H1 (cell line): ENCODE results near the gene FHL1. TPM values are rescaled to one million over a fixed set of nuclear protein-coding genes. Genes with fewer than 3 reads are reported as not detected.

Experiments used
- CTCF ChIA-PET: fragments of 300-600 bp; sonication (Branson Sonifier 250); formaldehyde crosslinking; loops from one replicate; lab custom pipeline; 2021; ENCODE audit not compliant: partially characterized antibody; lab: Charles Lee
- POLR2A ChIA-PET: fragments of 300-600 bp; sonication (Branson Sonifier 250); formaldehyde crosslinking; loops from one replicate; lab custom pipeline; 2021; ENCODE audit warnings: inconsistent platforms; ENCODE audit not compliant: partially characterized antibody; lab: Charles Lee
- DNase-seq, 2 experiments: peaks; one replicate each; pipeline versions ENCODE4 v3.0.0 to v3.0.0-alpha.2; 2010 to 2022; ENCODE audit warnings: low spot score in 2 of 2, low read depth in 1 of 2, mixed read lengths in 1 of 2
- FAIRE-seq: peaks from 2 replicates; lab custom pipeline; 2011; peaks lifted over from hg19 to GRCh38; lab: Jason Lieb, UNC
- H2AFZ ChIP-seq: 2 replicates; pipeline ENCODE4 v1.8.1; 2012; ENCODE audit warnings: low read length, inconsistent platforms
- H2AK5ac ChIP-seq: 2 replicates; pipeline ENCODE4 v1.6.1; 2013; ENCODE audit warnings: low read depth, low read length
- H2BK120ac ChIP-seq: replicated peaks from 2 replicates; pipeline ENCODE3; 2013; ENCODE audit warnings: low read depth, low read length, inconsistent platforms
- H2BK12ac ChIP-seq: 2 replicates; pipeline ENCODE4 v1.6.1; 2013; ENCODE audit warnings: low read depth, low read length
- H2BK15ac ChIP-seq: 2 replicates; pipeline ENCODE4 v1.6.1; 2013; ENCODE audit warnings: low read length
- H2BK20ac ChIP-seq: 2 replicates; pipeline ENCODE4 v1.6.1; 2013; ENCODE audit warnings: low read length
- H2BK5ac ChIP-seq: 2 replicates; pipeline ENCODE4 v1.6.1; 2013; ENCODE audit warnings: low read depth, low read length
- H3K14ac ChIP-seq: 2 replicates; pipeline ENCODE4 v1.6.1; 2013; ENCODE audit warnings: inconsistent platforms; ENCODE audit not compliant: insufficient read length
- H3K18ac ChIP-seq: 2 replicates; pipeline ENCODE4 v1.6.1; 2013; ENCODE audit warnings: low read length; ENCODE audit errors: extremely low read depth
- H3K23ac ChIP-seq: 2 replicates; pipeline ENCODE4 v1.6.1; 2013; ENCODE audit warnings: inconsistent platforms; ENCODE audit not compliant: insufficient read length
- H3K23me2 ChIP-seq: 2 replicates; pipeline ENCODE4 v1.6.1; 2013; ENCODE audit warnings: low read depth, low read length
- H3K27ac ChIP-seq: 2 replicates; pipeline ENCODE4 v1.6.1; 2011; ENCODE audit warnings: low read depth, low read length, inconsistent platforms
- H3K27me3 ChIP-seq, 4 experiments: replicated peaks in 1 of 4; 1 replicate in 1 of 4; 2 replicates in 3 of 4; pipeline versions ENCODE4 v1.6.1 to v1.8.1; 2011 to 2013; ENCODE audit warnings: low read length in 3 of 4, mild to moderate bottlenecking in 3 of 4, inconsistent platforms in 2 of 4, mixed read lengths in 2 of 4, moderate library complexity in 1 of 4; ENCODE audit not compliant: control insufficient read depth in 3 of 4, insufficient read depth in 3 of 4; ENCODE audit errors: extremely low read depth in 1 of 4
- H3K36me3 ChIP-seq, 4 experiments: 2 replicates each; pipeline versions ENCODE4 v1.6.1 to v1.8.1; 2011 to 2013; ENCODE audit warnings: mild to moderate bottlenecking in 4 of 4, low read length in 3 of 4, moderate library complexity in 2 of 4, control low read depth in 1 of 4, inconsistent platforms in 1 of 4; ENCODE audit not compliant: insufficient read depth in 4 of 4, control insufficient read depth in 2 of 4
- H3K4ac ChIP-seq: replicated peaks from 2 replicates; pipeline ENCODE3; 2013; ENCODE audit warnings: low read length, low read depth, mixed read lengths, inconsistent platforms; ENCODE audit not compliant: insufficient read length
- H3K4me1 ChIP-seq, 4 experiments: replicated peaks in 1 of 4; 1 replicate in 1 of 4; 2 replicates in 3 of 4; pipeline versions ENCODE4 v1.6.1 to v1.8.1; 2011 to 2013; ENCODE audit warnings: low read length in 3 of 4, inconsistent platforms in 2 of 4, mixed read lengths in 1 of 4; ENCODE audit not compliant: insufficient read depth in 4 of 4, control insufficient read depth in 3 of 4
- H3K4me2 ChIP-seq, 2 experiments: 2 replicates each; pipeline versions ENCODE4 v1.6.1 to v1.8.1; 2011 to 2013; ENCODE audit warnings: low read depth in 2 of 2, low read length in 2 of 2, control low read depth in 1 of 2, inconsistent platforms in 1 of 2, mild to moderate bottlenecking in 1 of 2; ENCODE audit not compliant: insufficient read depth in 1 of 2
- H3K4me3 ChIP-seq, 4 experiments: fragments of 200-600, 300-600 bp in 1 of 4; sonication (generic), shearing (Covaris generic), sonication (Bioruptor Twin) in 1 of 4; 2 replicates each; pipeline versions ENCODE4 v1.5.1 to v1.8.1; 2011 to 2016; ENCODE audit warnings: low read length in 4 of 4, low read depth in 3 of 4, control low read depth in 2 of 4, inconsistent platforms in 2 of 4, mild to moderate bottlenecking in 2 of 4, mixed read lengths in 1 of 4, moderate library complexity in 1 of 4; ENCODE audit not compliant: insufficient read depth in 2 of 4; ENCODE audit errors: extremely low read depth in 1 of 4
- H3K56ac ChIP-seq: replicated peaks from 2 replicates; pipeline ENCODE3; 2013; ENCODE audit warnings: low read depth, mild to moderate bottlenecking, mixed read lengths, low read length, inconsistent platforms; ENCODE audit not compliant: insufficient read length
- H3K79me1 ChIP-seq: 2 replicates; pipeline ENCODE4 v1.6.1; 2013; ENCODE audit warnings: low read depth, low read length, control low read depth
- H3K79me2 ChIP-seq, 2 experiments: 2 replicates each; pipeline versions ENCODE4 v1.6.1 to v1.8.1; 2012 to 2013; ENCODE audit warnings: low read length in 2 of 2, mild to moderate bottlenecking in 2 of 2, inconsistent platforms in 1 of 2; ENCODE audit not compliant: insufficient read depth in 2 of 2, control insufficient read depth in 1 of 2
- H3K9ac ChIP-seq, 4 experiments: replicated peaks in 1 of 4; 1 replicate in 1 of 4; 2 replicates in 3 of 4; pipeline versions ENCODE4 v1.6.1 to v1.8.1; 2011 to 2013; ENCODE audit warnings: low read depth in 3 of 4, low read length in 3 of 4, control low read depth in 2 of 4, mild to moderate bottlenecking in 2 of 4, moderate library complexity in 2 of 4, inconsistent platforms in 1 of 4; ENCODE audit errors: extremely low read depth in 1 of 4
- H3K9me3 ChIP-seq, 2 experiments: 2 replicates each; pipeline versions ENCODE4 v1.6.1 to v1.8.1; 2012 to 2013; ENCODE audit warnings: mild to moderate bottlenecking in 2 of 2, moderate library complexity in 2 of 2, control low read depth in 1 of 2, inconsistent platforms in 1 of 2, low read depth in 1 of 2, low read length in 1 of 2, mixed read lengths in 1 of 2; ENCODE audit not compliant: insufficient read depth in 2 of 2
- H4K20me1 ChIP-seq, 2 experiments: replicated peaks in 1 of 2; 2 replicates each; pipeline versions ENCODE3 to v1.8.1; 2011 to 2013; ENCODE audit warnings: inconsistent platforms in 2 of 2, low read length in 2 of 2, mild to moderate bottlenecking in 1 of 2; ENCODE audit not compliant: insufficient read depth in 2 of 2, control insufficient read depth in 1 of 2
- H4K5ac ChIP-seq: 2 replicates; pipeline ENCODE4 v1.6.1; 2013; ENCODE audit warnings: low read length, low read depth, mixed read lengths, inconsistent platforms; ENCODE audit not compliant: insufficient read length
- H4K8ac ChIP-seq: 2 replicates; pipeline ENCODE4 v1.8.0; 2013; ENCODE audit warnings: mild to moderate bottlenecking, moderate library complexity, low read length, inconsistent platforms; ENCODE audit not compliant: insufficient read depth; ENCODE audit errors: extremely low read depth
- H4K91ac ChIP-seq: replicated peaks from 2 replicates; pipeline ENCODE3; 2013; ENCODE audit warnings: low read length, mixed read lengths, inconsistent platforms; ENCODE audit not compliant: insufficient read length
- CBX8 ChIP-seq: fragments of 300-800, 300-1000 bp; sonication (generic); IDR thresholded peaks from 2 replicates; pipeline ENCODE4 v1.7.1; 2016; ENCODE audit warnings: low read depth, low read length, borderline replicate concordance
- CEBPB ChIP-seq: IDR thresholded peaks from 2 replicates; pipeline ENCODE4 v1.6.1; 2012; ENCODE audit warnings: low read depth, low read length
- CHD1 ChIP-seq: IDR thresholded peaks from 2 replicates; pipeline ENCODE4 v1.6.1; 2012; ENCODE audit warnings: low read depth, low read length, improper control_type of control experiment
- CTBP2 ChIP-seq: IDR thresholded peaks from 2 replicates; pipeline ENCODE4 v1.7.0; 2011; ENCODE audit warnings: borderline replicate concordance, mild to moderate bottlenecking, moderate library complexity, mixed read lengths, low read length; ENCODE audit not compliant: insufficient read depth, insufficient read length
- JUND ChIP-seq: IDR thresholded peaks from 2 replicates; pipeline ENCODE4 v1.6.1; 2011; ENCODE audit warnings: mild to moderate bottlenecking, improper control_type of control experiment, low read length
- KDM5A ChIP-seq: fragments of 200-600 bp; IDR thresholded peaks from 2 replicates; pipeline ENCODE4 v1.7.1; 2012; ENCODE audit warnings: mild to moderate bottlenecking, low read length, inconsistent platforms, mixed read lengths
- SAP30 ChIP-seq: fragments of 300-600 bp; sonication (generic); IDR thresholded peaks from 2 replicates; pipeline ENCODE4 v1.7.1; 2012; ENCODE audit warnings: low read length, moderate library complexity, mild to moderate bottlenecking, inconsistent platforms; ENCODE audit not compliant: insufficient read depth, insufficient replicate concordance
- SP1 ChIP-seq: IDR thresholded peaks from 2 replicates; pipeline ENCODE4 v1.6.1; 2011; ENCODE audit warnings: low read depth, low read length
- SUZ12 ChIP-seq: fragments of 200-600 bp; sonication (generic); IDR thresholded peaks from 2 replicates; pipeline ENCODE4 v1.6.1; 2012; ENCODE audit warnings: mild to moderate bottlenecking, inconsistent platforms, low read length, moderate library complexity, mixed read lengths
- TBP ChIP-seq: IDR thresholded peaks from 2 replicates; pipeline ENCODE4 v1.6.1; 2011; ENCODE audit warnings: low read depth, low read length, improper control_type of control experiment
- TCF12 ChIP-seq: IDR thresholded peaks from 2 replicates; pipeline ENCODE4 v1.6.1; 2011; ENCODE audit warnings: low read depth, mild to moderate bottlenecking, low read length
- WGBS, 2 experiments: shearing (Covaris generic) in 1 of 2; methylation state at CpG; one replicate each; pipeline versions ENCODE4 v1.1.6 to v1.1.7; 2013 to 2015; ENCODE audit warnings: low lambda C conversion rate in 2 of 2, mixed read lengths in 2 of 2, inconsistent platforms in 1 of 2, low coverage in 1 of 2, missing lambda C conversion rate in 1 of 2; ENCODE audit not compliant: insufficient replicate concordance in 2 of 2, insufficient coverage in 1 of 2, insufficient read length in 1 of 2; ENCODE audit errors: extremely low coverage in 1 of 2, missing lambda C conversion rate in 1 of 2; 5-methylcytosine and 5-hydroxymethylcytosine counted together
- polyA plus RNA-seq, 7 experiments: library from polyadenylated mRNA; depleted of rRNA in 3 of 7; stranded (reverse) in 5 of 7; unstranded in 2 of 7; fragments of >200 nt in 5 of 7; fragments of 200-250 nt in 2 of 7; gene quantifications; 1 replicate in 5 of 7; 2 replicates in 1 of 7; 4 replicates in 1 of 7; pipeline versions ENCODE4 v1.2.1 to v1.2.3, GENCODE V29; 2011 to 2013; ENCODE audit warnings: missing spikeins in 2 of 7, mixed read lengths in 2 of 7
- total RNA-seq: library from RNA; stranded (reverse); fragmentation: NEBNext Ultra II Directional; extraction: Animal tissue kit (Norgen Biotek cat#: 25700); gene quantifications from 2 replicates; pipeline ENCODE4 v1.2.1, GENCODE V29; 2021
- TF ChIP-seq, protein P1 (sequence below): IDR thresholded peaks from 2 replicates; pipeline ENCODE4 v1.6.1; 2012; ENCODE audit warnings: inconsistent platforms
- TF ChIP-seq, protein P2 (sequence below): IDR thresholded peaks from 2 replicates; pipeline ENCODE4 v1.6.1; 2012; ENCODE audit warnings: low read length, inconsistent platforms

FHL1 gene
- total and polyA plus RNA-seq, 2 of the 8 experiments (the other 6 are each of a cell fraction or from before 2014, with no cell fraction given) = 45.0 to 56.5 TPM

- no peak overlapping the region for H3K9ac ChIP-seq
- H3K4me3 ChIP-seq = no peak overlapping the region
- H2BK20ac ChIP-seq = no peak overlapping the region
- no peak overlapping the region for H3K18ac ChIP-seq
- WGBS, 2 experiments = 96% methylated on average over 4 of the region's 4 CpGs; no CpG with 5 or more reads in 1 of the 2 experiments
- H2BK12ac ChIP-seq = no peak overlapping the region
- no peak overlapping the region for H4K5ac ChIP-seq
- no peak overlapping the region for H3K14ac ChIP-seq
- H3K27me3 ChIP-seq = no peaks in the 10 kb centered on the region
- FAIRE-seq = no peak
- no peaks in the 10 kb centered on the region for H3K79me1 ChIP-seq
- H2BK120ac ChIP-seq = no peak overlapping the region
- no peak overlapping the region for H3K4ac ChIP-seq
- ChIA-PET POLR2A (no interaction called here), CTCF (interaction anchor here (1.2 kb wide), 1 partner anchor 21 kb away, joined by 3 read pairs; no protein-coding TSS in a partner anchor)
- DNase-seq = no peak
- no peaks in the 10 kb centered on the region for H3K79me2 ChIP-seq
- H2BK15ac ChIP-seq = no peak overlapping the region
- no peaks in the 10 kb centered on the region for H3K23me2 ChIP-seq
- H3K56ac ChIP-seq = no peak overlapping the region
- no peak overlapping the region for H4K91ac ChIP-seq
- H3K27ac ChIP-seq = no peak overlapping the region
- no peak overlapping the region for H3K23ac ChIP-seq
- no peak overlapping the region for H2AFZ ChIP-seq
- no peaks in the 10 kb centered on the region for H3K36me3 ChIP-seq
- H3K9me3 ChIP-seq = no peaks in the 10 kb centered on the region
- H4K8ac ChIP-seq = no peak overlapping the region
- no peak overlapping the region for H2AK5ac ChIP-seq
- H4K20me1 ChIP-seq = no peaks in the 10 kb centered on the region
- no peak overlapping the region for H2BK5ac ChIP-seq
- peaks cover 0 to 2% (median 0%) of the 10 kb centered on the region in 4 experiments; a peak in 1 of 7 replicates for H3K4me1 ChIP-seq
- no peak overlapping the region for H3K4me2 ChIP-seq
- TF ChIP-seq CTBP2 (no peak), KDM5A (no peak), TBP (no peak), CEBPB (no peak), JUND (no peak), SUZ12 (no peak), SAP30 (no peak), CBX8 (no peak), TCF12 (no peak), SP1 (no peak), CHD1 (no peak)
- TF ChIP-seq, protein P1, sequence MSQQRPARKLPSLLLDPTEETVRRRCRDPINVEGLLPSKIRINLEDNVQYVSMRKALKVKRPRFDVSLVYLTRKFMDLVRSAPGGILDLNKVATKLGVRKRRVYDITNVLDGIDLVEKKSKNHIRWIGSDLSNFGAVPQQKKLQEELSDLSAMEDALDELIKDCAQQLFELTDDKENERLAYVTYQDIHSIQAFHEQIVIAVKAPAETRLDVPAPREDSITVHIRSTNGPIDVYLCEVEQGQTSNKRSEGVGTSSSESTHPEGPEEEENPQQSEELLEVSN = no peak
- TF ChIP-seq, protein P2, sequence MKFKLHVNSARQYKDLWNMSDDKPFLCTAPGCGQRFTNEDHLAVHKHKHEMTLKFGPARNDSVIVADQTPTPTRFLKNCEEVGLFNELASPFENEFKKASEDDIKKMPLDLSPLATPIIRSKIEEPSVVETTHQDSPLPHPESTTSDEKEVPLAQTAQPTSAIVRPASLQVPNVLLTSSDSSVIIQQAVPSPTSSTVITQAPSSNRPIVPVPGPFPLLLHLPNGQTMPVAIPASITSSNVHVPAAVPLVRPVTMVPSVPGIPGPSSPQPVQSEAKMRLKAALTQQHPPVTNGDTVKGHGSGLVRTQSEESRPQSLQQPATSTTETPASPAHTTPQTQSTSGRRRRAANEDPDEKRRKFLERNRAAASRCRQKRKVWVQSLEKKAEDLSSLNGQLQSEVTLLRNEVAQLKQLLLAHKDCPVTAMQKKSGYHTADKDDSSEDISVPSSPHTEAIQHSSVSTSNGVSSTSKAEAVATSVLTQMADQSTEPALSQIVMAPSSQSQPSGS = no peak
These were observed 47.9 kb downstream of the FHL1 start for GRCh38 chrX:136195247-136195646.
